Hematopoietic multipotent progenitor cell (in vitro differentiated cells): ENCODE measurements around the gene PDPN. TPM values are rescaled to one million over a fixed set of nuclear protein-coding genes. Genes with fewer than 3 reads are reported as not detected.
"Not testable (repeated sequence)": the region's sequence is repeated elsewhere in the genome, so short reads cannot be mapped to it uniquely, and the experiment has no call there.

Source experiments
- DNase-seq, 3 donors: peaks; one replicate each; pipeline ENCODE4 v3.0.0-alpha.2; 2011 to 2015; ENCODE audit warnings: low read depth in 2 of 3, low spot score in 2 of 3
- total RNA-seq: library from RNA; depleted of rRNA; stranded (reverse); fragments of >200 nt; gene quantifications from one replicate; pipeline ENCODE4 v1.2.3, GENCODE V29; 2012

Gene PDPN, protein sequence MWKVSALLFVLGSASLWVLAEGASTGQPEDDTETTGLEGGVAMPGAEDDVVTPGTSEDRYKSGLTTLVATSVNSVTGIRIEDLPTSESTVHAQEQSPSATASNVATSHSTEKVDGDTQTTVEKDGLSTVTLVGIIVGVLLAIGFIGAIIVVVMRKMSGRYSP
- total RNA-seq: not detected

DNA sequence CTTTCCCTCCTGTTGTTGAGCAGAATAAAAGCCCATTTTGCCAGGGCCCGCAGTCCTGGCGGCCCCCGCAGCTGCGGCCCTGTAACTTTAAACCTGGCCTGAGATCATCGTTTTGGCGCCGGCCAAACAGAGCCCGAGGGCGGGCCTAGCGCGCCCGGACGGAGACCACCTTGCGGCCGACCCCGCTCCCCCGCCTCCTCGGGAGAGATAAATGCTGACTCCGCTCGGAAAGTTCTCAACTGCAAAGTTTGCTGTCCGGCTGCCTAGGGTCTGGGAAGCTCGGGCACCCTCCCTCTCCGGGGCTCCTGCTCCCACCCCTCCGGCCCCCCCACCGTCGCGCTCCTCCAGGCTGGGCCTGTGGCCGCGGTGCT lies at the start of gene PDPN:
Gene PDPN (plus strand): TSS at position 238 of the 371 bp plus-strand sequence. CDS start 202 bp downstream, outside the sequence.
- no peak for DNase-seq

DNA sequence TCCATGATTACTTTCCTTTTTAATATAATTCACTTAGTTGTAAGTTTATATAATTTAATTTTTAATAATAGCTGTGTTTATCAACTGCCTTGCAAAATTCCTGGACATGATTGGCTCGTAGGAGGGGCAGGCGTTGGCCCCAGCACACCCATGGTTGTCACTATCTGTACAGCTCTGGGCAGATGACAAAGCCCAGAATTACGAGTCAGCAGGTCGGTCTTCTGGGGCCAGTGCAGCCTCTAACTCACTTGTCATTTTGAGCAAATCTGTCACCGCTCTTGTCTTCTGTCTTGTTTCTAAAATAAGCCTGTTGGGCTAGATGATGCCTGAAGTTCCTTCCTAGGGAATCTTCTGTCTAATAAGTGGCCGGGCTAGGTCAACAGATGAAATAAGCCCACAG lies 48.4 kb upstream of the PDPN start:
- no peak for DNase-seq

- DNase-seq: no peak
Observed at GRCh38 chr1:13536571-13536970, 47.1 kb upstream of the PDPN start.

DNA sequence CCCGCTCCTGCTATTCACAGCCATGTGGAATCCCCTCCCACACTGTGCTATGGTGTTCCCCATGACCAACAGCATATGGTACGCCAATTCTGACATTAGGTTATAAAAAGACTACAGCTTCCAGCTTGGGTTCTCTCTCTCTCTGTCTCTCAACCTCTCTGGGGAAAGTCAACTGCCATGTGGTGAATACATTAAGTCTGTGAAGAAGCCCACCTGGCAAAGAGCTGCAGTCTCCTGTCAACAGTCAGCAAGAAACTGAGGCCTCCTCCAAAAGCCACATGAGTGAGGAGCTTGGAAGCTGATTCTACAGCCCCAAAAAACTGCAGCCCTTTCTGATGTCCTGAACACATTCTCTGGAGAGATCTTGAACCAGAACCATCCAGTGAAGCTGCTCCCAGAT lies 44.8 kb upstream of the PDPN start:
- no peak for DNase-seq

GRCh38 chr1:13539683-13540082 lies 43.9 kb upstream of the PDPN start:
- no peak for DNase-seq

- no peak for DNase-seq
Observed at GRCh38 chr1:13540866-13541265, 42.8 kb upstream of the PDPN start.

DNA sequence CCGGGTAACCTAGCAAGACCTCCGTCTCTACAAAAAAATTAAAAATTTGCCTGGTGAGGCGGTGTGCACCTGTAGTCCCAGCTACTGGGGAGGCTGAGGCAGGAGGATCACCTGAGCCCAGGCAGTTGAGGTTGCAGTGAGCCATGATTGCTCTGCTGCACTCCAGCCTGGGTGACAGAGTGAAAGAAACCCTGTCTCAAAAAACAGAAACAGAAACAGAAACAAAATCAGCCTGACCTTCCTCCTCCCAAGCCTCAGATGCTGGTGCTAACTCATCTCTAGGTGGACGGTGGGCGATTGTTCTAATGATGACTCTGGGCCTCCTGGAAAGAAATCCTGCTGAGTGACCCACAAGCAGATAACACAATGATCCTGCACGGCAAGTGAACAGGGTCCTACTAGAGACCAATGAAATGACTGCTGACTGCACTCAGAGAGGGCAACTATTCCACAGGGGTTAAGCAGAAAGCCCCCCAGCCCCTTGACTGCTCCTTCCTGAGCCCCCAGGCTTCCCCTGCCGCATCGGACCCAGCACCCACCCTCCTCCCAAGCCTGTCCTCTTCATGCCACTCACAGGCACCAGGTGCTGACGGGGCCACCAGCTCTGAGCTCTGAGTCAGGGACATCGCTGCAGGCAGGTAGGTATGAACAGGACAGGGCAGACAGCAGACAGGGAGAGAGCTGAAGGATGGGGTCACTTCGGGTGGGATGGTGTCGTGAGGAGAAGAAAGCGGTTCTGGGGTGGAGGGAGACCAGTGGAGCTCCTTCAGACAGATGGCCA lies 42.0 kb upstream of the PDPN start:
- no peak for DNase-seq

- peak in 1 of 3 donors; percentile 10 for DNase-seq
Observed at GRCh38 chr1:13543451-13544220, 40.0 kb upstream of the PDPN start.

- no peak for DNase-seq
Observed at GRCh38 chr1:13544221-13544556, 39.4 kb upstream of the PDPN start.

- DNase-seq: no peak
Observed at GRCh38 chr1:13546791-13547190, 36.8 kb upstream of the PDPN start.

DNA sequence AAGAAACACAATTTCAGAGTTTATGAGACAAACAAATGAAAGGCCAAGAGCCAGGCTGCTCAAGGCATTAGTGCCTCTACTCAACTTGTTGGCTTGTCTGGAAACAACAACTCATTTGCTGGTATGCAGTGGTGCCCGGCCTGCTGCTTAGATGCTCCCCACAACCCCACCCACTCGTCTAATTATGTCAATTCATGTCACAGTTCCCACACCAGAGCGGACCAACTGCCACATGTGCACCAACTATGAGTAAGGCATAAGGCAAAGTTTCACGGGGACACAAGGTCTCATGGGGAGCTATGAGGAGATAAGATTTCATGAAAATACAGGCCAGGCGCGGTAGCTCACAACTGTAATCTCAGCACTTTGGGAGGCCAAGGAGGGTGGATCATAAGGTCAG lies 35.4 kb upstream of the PDPN start:
- DNase-seq: no peak

- DNase-seq: no peak
Observed at GRCh38 chr1:13549021-13549420, 34.6 kb upstream of the PDPN start.

GRCh38 chr1:13549521-13549920 lies 34.1 kb upstream of the PDPN start:
- DNase-seq: no peak

DNA sequence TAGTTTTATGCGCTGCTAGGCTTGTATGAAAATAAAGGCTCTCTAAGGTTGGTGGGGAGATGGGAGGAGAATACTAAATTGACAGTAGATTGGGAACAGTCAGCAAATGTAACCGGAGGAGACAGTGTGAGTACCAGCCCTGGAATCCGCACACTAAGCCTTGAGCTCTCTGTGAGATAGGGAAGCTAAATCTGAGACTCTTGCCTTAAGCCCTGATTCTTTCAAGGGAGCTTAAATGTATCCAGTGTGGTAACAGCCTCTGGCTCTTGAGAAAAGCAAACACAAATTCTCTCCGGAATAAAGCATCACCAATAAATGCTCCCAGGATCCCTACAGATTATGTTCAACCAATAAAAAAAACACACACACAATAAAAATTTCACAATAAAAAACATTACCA lies 33.0 kb upstream of the PDPN start:
- DNase-seq: no peak

GRCh38 chr1:13554798-13555197 lies 28.8 kb upstream of the PDPN start:
- DNase-seq: no peak

GRCh38 chr1:13556224-13556764 lies 27.3 kb upstream of the PDPN start:
- DNase-seq: no peak

DNA sequence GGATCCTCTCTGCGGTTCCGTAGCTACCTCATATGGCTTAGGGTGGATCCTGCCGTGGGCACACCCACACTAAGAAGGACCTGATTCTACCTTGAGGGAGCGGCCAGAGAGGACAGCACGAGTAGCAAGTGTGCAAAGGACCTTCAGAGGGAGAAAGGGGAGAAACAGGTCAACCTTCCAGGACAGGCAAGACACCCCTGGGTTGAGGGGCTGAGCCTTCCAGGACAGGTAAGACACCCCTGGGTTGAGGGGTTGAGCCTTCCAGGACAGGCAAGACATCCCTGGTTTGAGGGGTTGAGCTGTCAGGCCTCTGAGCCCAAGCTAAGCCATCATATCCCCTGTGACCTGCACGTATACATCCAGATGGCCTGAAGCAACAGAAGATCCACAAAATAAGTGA lies 23.1 kb upstream of the PDPN start:
- no peak for DNase-seq

GRCh38 chr1:13562981-13563380 lies 20.7 kb upstream of the PDPN start:
- not testable (repeated sequence) for DNase-seq

DNA sequence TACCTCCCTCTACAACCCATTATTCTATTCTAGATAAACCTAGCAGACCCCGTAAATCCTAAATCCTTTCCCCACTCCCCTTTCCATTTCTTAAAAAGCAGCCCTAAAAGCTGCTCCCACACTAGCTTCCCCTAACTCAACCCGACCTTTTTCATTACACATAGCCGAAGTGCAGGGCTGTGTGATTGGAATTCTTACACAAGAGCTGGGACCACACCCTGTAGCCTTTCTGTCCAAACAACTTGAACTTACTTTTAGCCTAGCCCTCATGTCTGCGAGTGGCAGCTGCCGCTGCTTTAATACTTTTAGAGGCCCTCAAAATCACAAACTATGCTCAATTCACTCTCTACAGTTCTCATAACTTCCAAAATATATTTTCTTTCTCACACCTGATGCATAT lies 19.6 kb upstream of the PDPN start:
- DNase-seq: no peak

DNA sequence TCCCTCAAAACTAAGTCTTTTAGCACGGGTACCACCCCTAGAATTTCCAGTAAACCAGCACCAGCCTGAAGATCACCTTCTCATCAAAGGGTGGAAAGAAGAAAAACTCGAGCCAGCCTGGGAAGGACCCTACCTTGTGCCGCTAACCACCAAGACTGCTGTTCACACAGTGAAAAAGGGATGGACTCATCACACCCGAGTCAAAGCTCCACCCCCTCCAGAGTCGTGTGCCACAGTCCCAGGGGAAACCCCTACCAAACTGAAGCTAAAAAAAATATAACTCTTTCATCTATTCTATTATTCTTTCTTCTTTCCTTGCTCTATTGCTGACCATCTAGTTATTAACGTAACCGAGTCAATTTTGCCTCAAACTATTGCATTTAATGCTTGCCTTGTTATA lies 13.2 kb upstream of the PDPN start:
- not testable (repeated sequence) for DNase-seq

GRCh38 chr1:13570924-13571323 lies 12.7 kb upstream of the PDPN start:
- DNase-seq: peak in 1 of 3 donors; percentile 4

- no peak for DNase-seq
Observed at GRCh38 chr1:13573586-13573985, 10.0 kb upstream of the PDPN start.
